ENCODE measurements around the gene ZAR1L.

Gene ZAR1L

DNA sequence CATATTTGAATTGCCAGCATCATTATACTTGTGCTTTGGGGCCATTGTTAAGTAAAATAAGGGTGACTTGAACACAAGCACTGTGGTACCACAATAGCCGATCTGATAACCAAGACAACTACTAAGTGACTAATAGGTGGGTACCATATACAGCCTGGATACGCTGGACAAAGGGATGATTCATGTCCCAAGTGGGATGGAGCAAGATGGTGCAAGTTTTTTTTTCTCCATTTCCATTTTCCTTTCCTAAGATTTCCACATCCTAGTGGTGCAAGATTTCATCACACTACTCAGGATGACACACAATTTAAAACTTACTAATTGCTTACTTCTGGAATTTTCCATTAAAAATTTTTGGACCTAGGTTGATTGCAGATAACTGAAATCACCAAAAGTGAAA lies 15.3 kb upstream of the ZAR1L start:
- H3K4me2 ChIP-seq (ENCODE audit: low read depth, low read length, poor library complexity, severe bottlenecking) = no peak overlapping the region
- H3K27me3 ChIP-seq (ENCODE audit: insufficient read depth, low read length, poor library complexity, severe bottlenecking) = no peaks in the 10 kb centered on the region
- H3K9me3 ChIP-seq (ENCODE audit: insufficient read depth, low read depth, low read length) = no peaks in the 10 kb centered on the region
- H3K9ac ChIP-seq (ENCODE audit: low read depth, low read length, poor library complexity, severe bottlenecking) = no peak overlapping the region
- no peak for TF ChIP-seq CTCF (conservative IDR thresholded peaks at IDR 0.05; ENCODE audit: low read length)
- TF ChIP-seq EZH2phosphoT487 (IDR thresholded peaks at IDR 0.05; ENCODE audit: borderline replicate concordance) = no peak
- peaks cover 11% of the 10 kb centered on the region; the same call in 1 of the 2 replicates for H3K79me2 ChIP-seq (ENCODE audit: insufficient read depth, low read length)
- no peaks in the 10 kb centered on the region for H3K4me1 ChIP-seq (ENCODE audit: insufficient read depth, low read length, poor library complexity, severe bottlenecking)
- no peaks in the 10 kb centered on the region for H4K20me1 ChIP-seq (ENCODE audit: insufficient read depth, low read length, poor library complexity, severe bottlenecking)
- no peak overlapping the region for H2AFZ ChIP-seq (ENCODE audit: low read length)
- H3F3A ChIP-seq (ENCODE audit: low read depth) = no peaks in the 10 kb centered on the region
- H3K9me2 ChIP-seq (replicated peaks; ENCODE audit: low read depth, low read length) = no peaks in the 10 kb centered on the region
- H3K36me3 ChIP-seq (ENCODE audit: insufficient read depth, low read length) = peaks cover 55% of the 10 kb centered on the region
- H3K4me3 ChIP-seq (ENCODE audit: low read length, poor library complexity, severe bottlenecking) = no peak overlapping the region

DNA sequence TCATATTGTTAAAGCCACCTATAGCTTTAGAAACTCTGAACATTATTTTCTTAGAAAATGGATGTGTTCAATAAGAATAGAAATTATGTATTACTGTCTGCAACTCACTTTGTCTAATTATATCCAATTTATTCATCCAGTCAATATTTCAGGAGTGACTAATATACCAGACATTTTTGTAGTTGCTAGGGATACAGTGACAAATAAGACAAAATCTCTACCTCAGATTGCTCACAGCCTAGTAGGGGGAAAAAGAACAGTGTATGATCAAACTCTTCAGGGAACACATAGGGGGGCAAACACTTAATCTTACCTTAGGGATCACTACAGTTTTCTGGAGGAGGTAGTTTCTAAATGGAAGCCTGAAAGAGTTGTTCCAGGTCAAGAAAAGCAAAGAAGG lies 8.7 kb upstream of the ZAR1L start:
- Histone ChIP-seq H3K36me3 (ENCODE audit: insufficient read depth, low read length) (peaks cover 16% of the 10 kb centered on the region), H2AFZ (ENCODE audit: low read length) (no peak overlapping the region), H3K79me2 (ENCODE audit: insufficient read depth, low read length) (peaks cover 38% of the 10 kb centered on the region; the same call in 1 of the 2 replicates), H3K9me3 (ENCODE audit: insufficient read depth, low read depth, low read length) (no peaks in the 10 kb centered on the region), H4K20me1 (ENCODE audit: insufficient read depth, low read length, poor library complexity, severe bottlenecking) (peaks cover 5% of the 10 kb centered on the region), H3K9ac (ENCODE audit: low read depth, low read length, poor library complexity, severe bottlenecking) (no peak overlapping the region), H3K4me2 (ENCODE audit: low read depth, low read length, poor library complexity, severe bottlenecking) (peak overlapping the region; percentile 21), H3K9me2 (replicated peaks; ENCODE audit: low read depth, low read length) (no peaks in the 10 kb centered on the region), H3K4me1 (ENCODE audit: insufficient read depth, low read length, poor library complexity, severe bottlenecking) (peaks cover 23% of the 10 kb centered on the region), H3F3A (ENCODE audit: low read depth) (no peaks in the 10 kb centered on the region), H3K27me3 (ENCODE audit: insufficient read depth, low read length, poor library complexity, severe bottlenecking) (no peaks in the 10 kb centered on the region), H3K4me3 (ENCODE audit: low read length, poor library complexity, severe bottlenecking) (no peak overlapping the region)
- no peak for TF ChIP-seq CTCF (conservative IDR thresholded peaks at IDR 0.05; ENCODE audit: low read length)
- TF ChIP-seq EZH2phosphoT487 (IDR thresholded peaks at IDR 0.05; ENCODE audit: borderline replicate concordance) = no peak

- no peak overlapping the region for H3K9ac ChIP-seq (ENCODE audit: low read depth, low read length, poor library complexity, severe bottlenecking)
- peaks cover 8% of the 10 kb centered on the region for H3K36me3 ChIP-seq (ENCODE audit: insufficient read depth, low read length)
- H4K20me1 ChIP-seq (ENCODE audit: insufficient read depth, low read length, poor library complexity, severe bottlenecking) = peaks cover 6% of the 10 kb centered on the region
- no peaks in the 10 kb centered on the region for H3K9me3 ChIP-seq (ENCODE audit: insufficient read depth, low read depth, low read length)
- H2AFZ ChIP-seq (ENCODE audit: low read length) = no peak overlapping the region
- no peaks in the 10 kb centered on the region for H3K9me2 ChIP-seq (replicated peaks; ENCODE audit: low read depth, low read length)
- peaks cover 39% of the 10 kb centered on the region for H3K4me1 ChIP-seq (ENCODE audit: insufficient read depth, low read length, poor library complexity, severe bottlenecking)
- peak overlapping the region; percentile 42 for H3K4me2 ChIP-seq (ENCODE audit: low read depth, low read length, poor library complexity, severe bottlenecking)
- no peaks in the 10 kb centered on the region for H3K27me3 ChIP-seq (ENCODE audit: insufficient read depth, low read length, poor library complexity, severe bottlenecking)
- H3F3A ChIP-seq (ENCODE audit: low read depth) = no peaks in the 10 kb centered on the region
- H3K4me3 ChIP-seq (ENCODE audit: low read length, poor library complexity, severe bottlenecking) = peak overlapping the region; percentile 16
- TF ChIP-seq CTCF (conservative IDR thresholded peaks at IDR 0.05; ENCODE audit: low read length) (no peak), EZH2phosphoT487 (IDR thresholded peaks at IDR 0.05; ENCODE audit: borderline replicate concordance) (no peak)
- peaks cover 66% of the 10 kb centered on the region for H3K79me2 ChIP-seq (ENCODE audit: insufficient read depth, low read length)
Measured at GRCh38 chr13:32320528-32320927, 5.4 kb upstream of the ZAR1L start.

Measured in Loucy (cell line).